Glutamatergic neuron (in vitro differentiated cells): Measurements from ENCODE around the gene LIN52. TPM values are rescaled to one million over a fixed set of nuclear protein-coding genes. Genes with fewer than 3 reads are reported as not detected.

ENCODE experiments used
- DNase-seq: peaks from one replicate; pipeline ENCODE4 v3.0.0; 2022
- H3K27ac Mint-ChIP-seq: one replicate; pipeline ENCODE4 v1.8.0; 2020; ENCODE audit warnings: mild to moderate bottlenecking, mixed read lengths, inconsistent platforms; ENCODE audit not compliant: unreplicated experiment
- H3K27me3 Mint-ChIP-seq: one replicate; pipeline ENCODE4 v1.8.0; 2020; ENCODE audit warnings: mild to moderate bottlenecking, moderate library complexity, mixed read lengths, inconsistent platforms; ENCODE audit not compliant: unreplicated experiment
- H3K36me3 Mint-ChIP-seq: one replicate; pipeline ENCODE4 v1.8.0; 2020; ENCODE audit warnings: mild to moderate bottlenecking, mixed read lengths, inconsistent platforms; ENCODE audit not compliant: unreplicated experiment
- H3K4me1 Mint-ChIP-seq: one replicate; pipeline ENCODE4 v1.8.0; 2020; ENCODE audit warnings: mild to moderate bottlenecking, low read depth, mixed read lengths, inconsistent platforms; ENCODE audit not compliant: unreplicated experiment
- H3K4me3 Mint-ChIP-seq: one replicate; pipeline ENCODE4 v1.8.0; 2020; ENCODE audit warnings: mild to moderate bottlenecking, mixed read lengths, inconsistent platforms; ENCODE audit not compliant: unreplicated experiment
- H3K9me3 Mint-ChIP-seq: one replicate; pipeline ENCODE4 v1.8.0; 2020; ENCODE audit warnings: mild to moderate bottlenecking, moderate library complexity, mixed read lengths, inconsistent platforms; ENCODE audit not compliant: unreplicated experiment
- total RNA-seq: library from RNA; stranded (reverse); fragmentation: NEBNext Ultra II Directional; extraction: Animal tissue kit (Norgen Biotek cat#: 25700); gene quantifications from one replicate; pipeline ENCODE4 v1.2.1, GENCODE V29; 2021; ENCODE audit not compliant: unreplicated experiment
- TF ChIP-seq, protein P1 (sequence below): fragments of 200-600 bp; sonication (generic); IDR thresholded peaks from one replicate; pipeline ENCODE4 v1.5.0; 2021; ENCODE audit not compliant: partially characterized antibody, unreplicated experiment

Gene LIN52
- total RNA-seq, 1 donor from 2014 or later, result 4.5 TPM

DNA sequence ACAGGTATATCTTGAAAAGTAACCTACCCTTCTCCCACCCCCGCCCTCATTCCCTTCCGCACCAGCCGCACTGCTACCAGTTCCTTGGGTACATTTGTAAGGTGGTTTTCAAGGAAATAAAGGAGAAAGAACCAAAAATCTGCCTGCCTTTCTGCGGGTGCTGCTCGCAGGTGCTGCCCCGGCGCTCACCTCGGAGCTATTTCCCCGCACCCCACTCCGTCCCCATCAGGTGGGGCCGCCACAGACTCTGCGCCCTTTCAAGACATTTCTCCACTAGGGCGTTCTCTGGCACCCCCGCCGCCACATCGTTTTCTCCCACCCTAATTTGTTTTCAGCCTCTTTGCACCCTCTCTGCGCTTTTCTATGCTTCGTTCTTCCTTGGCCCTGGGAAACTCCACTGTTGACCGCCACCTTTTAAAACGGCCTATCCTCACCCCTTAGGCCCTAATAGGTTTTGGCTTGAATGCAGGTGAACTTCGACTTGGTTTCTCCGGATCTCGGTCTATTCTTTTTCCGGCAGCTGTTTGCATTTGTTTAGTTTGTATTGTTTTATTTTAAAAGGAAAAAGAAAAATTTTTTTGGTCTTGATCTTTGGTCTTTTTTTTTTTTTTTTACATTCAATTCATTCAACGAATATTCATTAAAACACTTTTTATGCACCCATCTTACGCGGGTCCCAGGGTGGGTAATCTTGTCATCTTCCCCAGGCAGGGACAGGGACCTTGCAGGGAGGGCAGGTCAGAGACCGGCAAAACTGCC is 157.4 kb downstream of the LIN52 start:
- Mint-ChIP-seq H3K4me1 (no peaks in the 10 kb centered on the region), H3K9me3 (peaks cover 12% of the 10 kb centered on the region), H3K4me3 (no peak overlapping the region), H3K27me3 (peaks cover 52% of the 10 kb centered on the region), H3K36me3 (peaks cover 4% of the 10 kb centered on the region), H3K27ac (no peak overlapping the region)
- DNase-seq, result no peak
- TF ChIP-seq, protein P1, sequence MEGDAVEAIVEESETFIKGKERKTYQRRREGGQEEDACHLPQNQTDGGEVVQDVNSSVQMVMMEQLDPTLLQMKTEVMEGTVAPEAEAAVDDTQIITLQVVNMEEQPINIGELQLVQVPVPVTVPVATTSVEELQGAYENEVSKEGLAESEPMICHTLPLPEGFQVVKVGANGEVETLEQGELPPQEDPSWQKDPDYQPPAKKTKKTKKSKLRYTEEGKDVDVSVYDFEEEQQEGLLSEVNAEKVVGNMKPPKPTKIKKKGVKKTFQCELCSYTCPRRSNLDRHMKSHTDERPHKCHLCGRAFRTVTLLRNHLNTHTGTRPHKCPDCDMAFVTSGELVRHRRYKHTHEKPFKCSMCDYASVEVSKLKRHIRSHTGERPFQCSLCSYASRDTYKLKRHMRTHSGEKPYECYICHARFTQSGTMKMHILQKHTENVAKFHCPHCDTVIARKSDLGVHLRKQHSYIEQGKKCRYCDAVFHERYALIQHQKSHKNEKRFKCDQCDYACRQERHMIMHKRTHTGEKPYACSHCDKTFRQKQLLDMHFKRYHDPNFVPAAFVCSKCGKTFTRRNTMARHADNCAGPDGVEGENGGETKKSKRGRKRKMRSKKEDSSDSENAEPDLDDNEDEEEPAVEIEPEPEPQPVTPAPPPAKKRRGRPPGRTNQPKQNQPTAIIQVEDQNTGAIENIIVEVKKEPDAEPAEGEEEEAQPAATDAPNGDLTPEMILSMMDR, result no peak

DNA sequence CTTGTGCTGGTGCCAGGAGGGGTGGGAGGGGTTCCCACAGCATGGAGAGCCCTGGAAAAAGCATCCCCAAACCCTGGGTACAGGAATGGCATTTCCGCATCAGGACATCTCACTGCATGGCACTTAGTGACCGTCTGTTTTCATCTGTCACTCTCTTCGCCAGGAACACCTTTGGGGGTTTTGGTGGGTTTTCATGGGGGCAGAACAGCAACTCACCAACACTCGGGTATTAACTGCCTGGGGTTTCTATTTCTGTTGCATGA is 158.0 kb downstream of the LIN52 start:
- no peak overlapping the region for H3K4me3 Mint-ChIP-seq
- H3K4me1 Mint-ChIP-seq, result no peaks in the 10 kb centered on the region
- H3K27ac Mint-ChIP-seq, result no peak overlapping the region
- H3K9me3 Mint-ChIP-seq, result peaks cover 12% of the 10 kb centered on the region
- peaks cover 50% of the 10 kb centered on the region for H3K27me3 Mint-ChIP-seq
- DNase-seq, result no peak
- H3K36me3 Mint-ChIP-seq, result peaks cover 4% of the 10 kb centered on the region
- TF ChIP-seq, protein P1, result no peak

DNA sequence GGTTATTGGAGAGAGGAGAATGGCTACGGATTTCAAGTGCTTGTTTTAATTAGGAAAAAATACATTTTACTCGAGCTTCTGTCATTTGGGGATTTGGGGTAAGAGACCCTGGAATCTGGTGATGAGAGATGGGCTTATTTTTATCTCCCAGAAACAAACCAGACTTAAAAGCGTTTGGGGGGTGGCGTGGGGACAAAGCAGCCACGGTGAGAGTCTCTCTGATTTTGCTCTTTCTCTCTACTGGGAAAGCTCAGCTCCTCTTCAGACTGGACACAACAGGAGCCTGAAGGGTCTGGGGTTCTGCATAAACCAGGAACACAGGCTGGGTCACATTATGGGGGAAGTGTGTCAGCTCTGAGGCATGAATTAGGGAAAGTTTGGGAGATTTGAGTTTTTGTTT is 158.3 kb downstream of the LIN52 start:
- TF ChIP-seq, protein P1, result no peak
- peaks cover 50% of the 10 kb centered on the region for H3K27me3 Mint-ChIP-seq
- peaks cover 12% of the 10 kb centered on the region for H3K9me3 Mint-ChIP-seq
- H3K4me1 Mint-ChIP-seq, result no peaks in the 10 kb centered on the region
- no peak for DNase-seq
- H3K4me3 Mint-ChIP-seq, result no peak overlapping the region
- peaks cover 4% of the 10 kb centered on the region for H3K36me3 Mint-ChIP-seq
- H3K27ac Mint-ChIP-seq, result no peak overlapping the region

DNA sequence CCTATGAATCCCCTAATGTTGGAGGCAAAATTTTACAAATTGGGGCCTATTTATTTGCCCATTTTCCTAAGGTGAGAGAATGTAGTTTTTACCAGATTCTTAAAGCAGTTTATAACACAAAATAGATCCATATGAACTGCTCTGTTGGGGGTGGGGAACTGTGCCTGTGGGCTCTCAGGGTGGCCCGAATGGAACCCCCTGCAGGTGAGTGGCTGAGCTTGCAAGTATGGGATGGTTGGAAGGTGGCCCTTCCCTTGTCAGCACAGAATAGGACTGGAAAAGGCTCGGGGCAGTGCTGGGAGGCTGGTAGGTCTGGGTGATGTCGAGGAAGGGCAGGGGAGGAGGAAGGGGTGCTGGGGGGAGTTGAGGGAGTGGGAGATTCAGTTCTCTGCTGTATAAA is 159.4 kb downstream of the LIN52 start:
- TF ChIP-seq, protein P1, result no peak
- Mint-ChIP-seq H3K4me1 (no peaks in the 10 kb centered on the region), H3K27me3 (peaks cover 41% of the 10 kb centered on the region), H3K4me3 (no peak overlapping the region), H3K36me3 (peaks cover 4% of the 10 kb centered on the region), H3K9me3 (peaks cover 12% of the 10 kb centered on the region), H3K27ac (no peak overlapping the region)
- no peak for DNase-seq

DNA sequence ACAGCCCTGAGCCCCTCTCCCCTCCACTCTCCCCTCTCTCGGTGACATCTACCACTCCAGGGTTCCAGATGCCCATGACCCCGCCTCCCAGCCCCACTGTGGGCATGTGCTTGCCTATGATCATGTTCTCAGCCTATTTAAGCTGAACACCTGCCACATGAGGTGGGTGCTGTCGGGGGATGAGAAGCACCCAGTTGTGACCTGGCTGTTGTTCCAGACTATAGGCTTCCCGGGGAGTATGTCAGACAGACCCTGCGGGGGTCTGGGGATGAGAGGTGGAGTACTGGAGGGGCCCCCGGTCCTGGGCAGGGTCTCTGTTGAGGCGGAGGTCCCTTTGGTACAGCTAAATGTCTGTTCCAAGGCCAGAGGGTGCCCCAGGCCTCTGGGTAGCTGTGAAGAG is 160.5 kb downstream of the LIN52 start:
- Mint-ChIP-seq H3K4me3 (no peak overlapping the region), H3K9me3 (peaks cover 12% of the 10 kb centered on the region), H3K27me3 (peaks cover 39% of the 10 kb centered on the region), H3K4me1 (no peaks in the 10 kb centered on the region), H3K36me3 (peaks cover 4% of the 10 kb centered on the region), H3K27ac (no peak overlapping the region)
- TF ChIP-seq, protein P1, result no peak
- DNase-seq, result no peak
